GM18873 (cell line): ENCODE results near the gene ERICH2.

Experiments
- ATAC-seq: cut with Tn5 transposase; IDR thresholded peaks from one replicate; pipeline ENCODE4 v1.9.1; 2021; ENCODE audit warnings: mild to moderate bottlenecking, moderate library complexity, moderate number of reproducible peaks; ENCODE audit not compliant: unreplicated experiment, low FRiP score

Gene ERICH2

DNA sequence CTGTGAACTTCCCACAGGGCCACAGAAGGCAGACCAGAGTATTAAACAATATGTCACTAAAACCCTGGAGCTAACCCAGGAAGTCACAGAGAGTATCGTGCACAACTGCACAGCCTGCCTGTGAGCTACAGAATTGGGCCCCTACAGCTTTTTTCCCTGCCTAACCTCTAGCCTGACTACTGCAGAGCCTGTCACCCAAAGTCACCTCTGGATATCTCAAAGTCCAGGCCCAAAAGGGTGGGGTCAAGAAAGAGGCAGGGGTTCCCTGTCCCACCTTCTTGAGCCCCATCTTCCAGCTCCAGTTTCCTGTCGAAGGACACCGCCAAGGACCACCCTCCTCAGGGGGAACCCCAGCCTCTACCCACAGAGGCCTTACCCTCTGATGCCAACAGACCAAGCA lies 60.0 kb downstream of the ERICH2 start:
- ATAC-seq, result no peak

DNA sequence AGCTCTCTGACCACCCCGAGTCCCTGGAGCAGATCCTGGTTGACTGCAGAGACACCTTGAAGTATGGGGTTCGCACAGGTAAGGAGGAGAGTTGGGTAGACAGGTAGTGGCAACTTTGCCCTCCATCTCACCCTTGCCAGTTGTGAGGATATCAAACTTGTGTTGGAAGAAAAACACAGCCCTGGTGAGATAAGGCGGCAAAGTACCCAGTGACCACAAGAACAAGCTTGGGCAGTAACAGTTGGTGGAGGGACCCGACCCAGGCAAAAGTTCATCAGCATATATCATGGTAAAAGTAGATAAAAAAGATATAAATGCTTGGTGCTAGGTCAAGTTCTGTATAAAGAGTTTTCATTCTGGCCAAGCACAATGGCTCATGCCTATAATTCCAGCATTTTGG lies 60.9 kb downstream of the ERICH2 start:
- ATAC-seq, result no peak

GRCh38 chr2:170836027-170836426 lies 65.8 kb downstream of the ERICH2 start:
- ATAC-seq, result no peak

DNA sequence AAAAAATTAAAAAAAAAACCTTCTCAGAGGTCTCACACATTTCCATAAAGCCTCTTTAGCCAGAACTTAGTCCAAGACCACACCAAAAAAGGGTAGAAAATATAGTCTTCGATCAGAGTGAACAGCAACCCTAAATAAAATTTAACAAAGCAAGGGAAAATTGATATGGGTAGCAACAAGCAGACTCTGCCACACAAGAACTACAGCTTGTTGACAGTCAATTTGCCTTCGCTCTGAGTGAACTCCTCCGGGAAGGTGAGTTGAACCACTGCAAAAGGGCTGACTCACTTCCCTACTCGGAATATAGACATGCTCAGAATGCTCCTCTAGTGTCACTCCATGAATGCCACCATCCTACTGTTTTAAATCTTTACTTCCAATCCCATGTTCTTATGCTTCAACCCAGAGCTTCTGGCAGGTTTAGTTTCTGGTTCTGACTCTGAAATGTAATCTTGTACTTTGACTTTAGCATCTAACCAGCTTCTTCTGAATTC lies 70.6 kb downstream of the ERICH2 start:
- ATAC-seq, result no peak

- ATAC-seq, result no peak
These were observed 72.6 kb downstream of the ERICH2 start for GRCh38 chr2:170842785-170843184.

- no peak for ATAC-seq
These were observed 73.5 kb downstream of the ERICH2 start for GRCh38 chr2:170843656-170844055.

- ATAC-seq, result no peak
These were observed 75.2 kb downstream of the ERICH2 start for GRCh38 chr2:170845343-170845742.

- no peak for ATAC-seq
These were observed 76.1 kb downstream of the ERICH2 start for GRCh38 chr2:170846314-170846713.

DNA sequence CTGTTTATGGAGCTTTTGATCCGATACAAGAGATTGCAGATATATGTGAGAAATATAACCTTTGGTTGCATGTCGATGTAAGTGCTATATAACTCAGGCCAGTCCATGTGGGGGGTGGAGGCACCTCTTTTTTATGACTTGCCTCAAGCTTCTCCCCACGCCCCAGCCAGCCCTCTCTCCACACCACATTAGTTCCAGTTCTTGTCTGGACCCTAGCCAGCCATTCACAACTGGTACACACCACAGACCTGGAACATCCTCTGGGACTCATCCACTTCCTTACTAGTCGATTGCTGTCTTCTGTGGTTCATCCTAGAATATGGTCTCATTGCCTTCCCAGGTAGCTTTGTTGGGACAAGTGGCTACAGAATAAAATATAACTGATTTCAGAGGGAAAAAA lies 77.5 kb downstream of the ERICH2 start:
- ATAC-seq, result no peak
